ENCODE data around the gene FBXO10. TPM values are rescaled to one million over a fixed set of nuclear protein-coding genes. Genes with fewer than 3 reads are reported as not detected.
A peak's percentile ranks its signal among the peaks of the same experiment; 100 is the strongest.

FBXO10 gene, protein sequence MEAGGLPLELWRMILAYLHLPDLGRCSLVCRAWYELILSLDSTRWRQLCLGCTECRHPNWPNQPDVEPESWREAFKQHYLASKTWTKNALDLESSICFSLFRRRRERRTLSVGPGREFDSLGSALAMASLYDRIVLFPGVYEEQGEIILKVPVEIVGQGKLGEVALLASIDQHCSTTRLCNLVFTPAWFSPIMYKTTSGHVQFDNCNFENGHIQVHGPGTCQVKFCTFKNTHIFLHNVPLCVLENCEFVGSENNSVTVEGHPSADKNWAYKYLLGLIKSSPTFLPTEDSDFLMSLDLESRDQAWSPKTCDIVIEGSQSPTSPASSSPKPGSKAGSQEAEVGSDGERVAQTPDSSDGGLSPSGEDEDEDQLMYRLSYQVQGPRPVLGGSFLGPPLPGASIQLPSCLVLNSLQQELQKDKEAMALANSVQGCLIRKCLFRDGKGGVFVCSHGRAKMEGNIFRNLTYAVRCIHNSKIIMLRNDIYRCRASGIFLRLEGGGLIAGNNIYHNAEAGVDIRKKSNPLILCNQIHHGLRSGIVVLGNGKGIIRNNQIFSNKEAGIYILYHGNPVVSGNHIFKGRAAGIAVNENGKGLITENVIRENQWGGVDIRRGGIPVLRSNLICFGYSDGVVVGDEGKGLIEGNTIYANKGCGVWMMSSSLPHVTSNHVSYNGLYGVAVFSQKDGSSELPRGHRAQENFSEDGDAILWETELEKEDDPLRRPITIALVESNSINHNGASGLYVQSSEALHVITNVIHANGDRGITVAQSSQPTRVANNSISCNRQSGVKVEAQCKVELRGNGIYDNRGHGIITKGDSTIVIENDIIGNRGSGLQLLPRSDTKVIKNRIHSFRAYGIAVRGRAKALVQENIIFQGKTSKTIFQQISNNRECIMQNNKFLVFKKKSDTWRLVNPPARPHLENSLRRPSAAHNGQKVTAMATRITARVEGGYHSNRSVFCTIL
- total RNA-seq (2014; rRNA removed; shearing (Covaris generic)) (9.4 and 16.1 TPM in 2 replicates), total RNA-seq (2022) (13.0 and 13.2 TPM in 2 replicates), Bru-seq, nascent RNA (percentile 57 among the genes with signal in this experiment), BruChase-seq, experiment 1, labeled RNA remaining after a 6-hour chase (percentile 59 among the genes with signal in this experiment), BruChase-seq, experiment 2, labeled RNA remaining after a 2-hour chase (percentile 60 among the genes with signal in this experiment)
- long read RNA-seq, partial matches to known transcripts, result 2 of 4 reads
- long read RNA-seq, other reads (novel, unspliced or antisense), result 2 of 4 reads

DNA sequence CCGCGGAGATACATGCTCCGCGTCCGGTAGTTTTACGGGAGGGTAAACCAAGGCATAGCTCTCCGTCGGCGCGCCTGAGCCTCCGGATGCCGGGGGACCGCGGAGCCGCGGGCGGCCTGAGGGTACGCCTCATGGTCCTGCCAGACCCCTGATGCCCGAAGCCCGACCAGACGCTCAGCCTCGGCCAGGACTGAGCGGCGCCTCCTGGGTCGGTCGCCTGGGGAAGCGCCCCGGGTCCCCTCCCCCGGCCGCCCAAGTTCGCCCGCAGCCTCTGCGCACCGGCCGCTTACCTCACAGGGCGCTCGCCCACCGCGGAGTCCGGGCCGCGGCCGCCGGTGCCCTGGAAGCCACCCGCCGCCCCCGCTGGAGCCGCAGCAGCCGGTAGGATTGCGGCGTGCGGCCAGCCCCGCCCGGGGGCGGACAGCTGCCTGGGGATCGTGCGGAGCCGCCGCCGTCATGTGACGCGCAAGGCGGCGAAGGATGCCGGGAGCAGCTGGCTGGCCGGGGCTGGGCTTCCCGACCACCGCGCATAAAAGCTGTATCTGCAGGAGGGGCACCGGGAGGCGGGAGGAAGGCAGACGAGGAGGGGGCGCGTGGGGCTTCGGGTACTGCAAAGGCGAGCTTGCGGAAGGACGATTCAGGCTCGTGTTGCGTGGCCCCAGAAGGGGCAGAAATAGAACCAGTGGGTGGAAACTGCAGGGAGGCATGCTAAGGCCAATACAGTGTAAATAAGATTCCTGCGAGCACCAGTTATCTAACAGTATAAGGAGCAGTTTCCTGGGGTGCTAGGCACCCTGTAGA is at the start of gene FBXO10:
FBXO10 (minus strand) TSS at position 460 of the 801 bp plus-strand sequence. CDS start 34,612 bp downstream, outside the sequence.
- Histone ChIP-seq H3K27ac (ENCODE audit: low read depth, low read length, poor library complexity, severe bottlenecking) (peak within 1 kb of the TSS; percentile 62), H3K36me3 (ENCODE audit: insufficient read depth, low read length) (peaks cover 47% of the 10 kb centered on the region), H4K20me1 (ENCODE audit: insufficient read depth, low read length) (no peaks in the 10 kb centered on the region; the same call in 1 of the 2 replicates), H3K79me2 (ENCODE audit: insufficient read depth, low read depth, low read length) (peaks cover 19% of the 10 kb centered on the region; the same call in 1 of the 2 replicates), H3K4me2 (ENCODE audit: low read length) (peak within 1 kb of the TSS; percentile 90), H2AFZ (ENCODE audit: low read length) (peak within 1 kb of the TSS; percentile 54), H3K9me3 (ENCODE audit: low read length) (no peaks in the 10 kb centered on the region), H3K4me1 (ENCODE audit: insufficient read depth, low read length, poor library complexity, severe bottlenecking) (peaks cover 38% of the 10 kb centered on the region), H3K4me3 (ENCODE audit: low read depth, low read length, poor library complexity, severe bottlenecking) (peak within 1 kb of the TSS; percentile 78), H3K9me2 (ENCODE audit: insufficient read depth, low read length) (no peaks in the 10 kb centered on the region)
- CTCF ChIA-PET (ENCODE audit: unreplicated experiment), result interaction anchor here (1.3 kb wide), 1 partner anchor 13 kb away, joined by 5 read pairs; no protein-coding TSS in a partner anchor
- no peak for TF ChIP-seq EZH2phosphoT487 (IDR thresholded peaks at IDR 0.05; ENCODE audit: borderline replicate concordance, low read depth, low read length)
- TF ChIP-seq, protein P1, sequence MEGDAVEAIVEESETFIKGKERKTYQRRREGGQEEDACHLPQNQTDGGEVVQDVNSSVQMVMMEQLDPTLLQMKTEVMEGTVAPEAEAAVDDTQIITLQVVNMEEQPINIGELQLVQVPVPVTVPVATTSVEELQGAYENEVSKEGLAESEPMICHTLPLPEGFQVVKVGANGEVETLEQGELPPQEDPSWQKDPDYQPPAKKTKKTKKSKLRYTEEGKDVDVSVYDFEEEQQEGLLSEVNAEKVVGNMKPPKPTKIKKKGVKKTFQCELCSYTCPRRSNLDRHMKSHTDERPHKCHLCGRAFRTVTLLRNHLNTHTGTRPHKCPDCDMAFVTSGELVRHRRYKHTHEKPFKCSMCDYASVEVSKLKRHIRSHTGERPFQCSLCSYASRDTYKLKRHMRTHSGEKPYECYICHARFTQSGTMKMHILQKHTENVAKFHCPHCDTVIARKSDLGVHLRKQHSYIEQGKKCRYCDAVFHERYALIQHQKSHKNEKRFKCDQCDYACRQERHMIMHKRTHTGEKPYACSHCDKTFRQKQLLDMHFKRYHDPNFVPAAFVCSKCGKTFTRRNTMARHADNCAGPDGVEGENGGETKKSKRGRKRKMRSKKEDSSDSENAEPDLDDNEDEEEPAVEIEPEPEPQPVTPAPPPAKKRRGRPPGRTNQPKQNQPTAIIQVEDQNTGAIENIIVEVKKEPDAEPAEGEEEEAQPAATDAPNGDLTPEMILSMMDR (conservative IDR thresholded peaks at IDR 0.05; ENCODE audit: low read length), result no peak
- DNase-seq (ENCODE audit: low spot score), result peak; percentile 73
- no TSS peak for BruUV-seq (replicated peaks)
- POLR2A ChIA-PET, result interaction anchor here (0.6 to 4.8 kb wide), 6 partner anchors 10 to 165 kb away, joined by 3 to 37 read pairs (median 6); partner anchors contain the start of genes POLR1E and TOMM5
- intact Hi-C loops (cut with micrococcal nuclease; ENCODE audit: unreplicated experiment), result loop anchor here (5.0 kb wide), 1 partner anchor 44 kb away; no protein-coding TSS in a partner anchor

DNA sequence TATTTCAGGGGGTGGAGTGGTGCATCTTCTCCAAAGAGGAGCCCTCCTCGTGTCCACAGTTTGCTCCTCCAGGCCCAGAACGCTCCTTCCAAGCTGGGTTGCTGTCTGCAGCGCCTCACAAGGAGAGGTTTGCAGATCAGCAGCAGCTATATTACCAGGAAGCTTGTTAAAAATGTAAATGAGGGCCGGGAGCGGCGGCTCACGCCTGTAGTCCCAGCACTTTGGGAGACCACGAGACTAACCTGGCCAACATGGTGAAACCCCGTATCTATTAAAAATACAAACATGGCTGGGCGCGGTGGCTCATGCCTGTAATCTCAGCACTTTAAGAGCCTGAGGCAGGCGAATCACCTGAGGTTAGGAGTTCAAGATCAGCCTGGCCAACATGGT is 49.6 kb upstream of the FBXO10 start:
- BruUV-seq (replicated peaks), result no TSS peak
- Histone ChIP-seq H3K36me3 (ENCODE audit: insufficient read depth, low read length) (no peaks in the 10 kb centered on the region), H2AFZ (ENCODE audit: low read length) (no peak overlapping the region), H4K20me1 (ENCODE audit: insufficient read depth, low read length) (no peaks in the 10 kb centered on the region), H3K4me2 (ENCODE audit: low read length) (no peak overlapping the region), H3K9me3 (ENCODE audit: low read length) (no peaks in the 10 kb centered on the region), H3K4me3 (ENCODE audit: low read depth, low read length, poor library complexity, severe bottlenecking) (no peak overlapping the region), H3K79me2 (ENCODE audit: insufficient read depth, low read depth, low read length) (no peaks in the 10 kb centered on the region), H3K4me1 (ENCODE audit: insufficient read depth, low read length, poor library complexity, severe bottlenecking) (peaks cover 6% of the 10 kb centered on the region), H3K27ac (ENCODE audit: low read depth, low read length, poor library complexity, severe bottlenecking) (no peak overlapping the region), H3K9me2 (ENCODE audit: insufficient read depth, low read length) (no peaks in the 10 kb centered on the region)
- no peak for TF ChIP-seq EZH2phosphoT487 (IDR thresholded peaks at IDR 0.05; ENCODE audit: borderline replicate concordance, low read depth, low read length)
- TF ChIP-seq, protein P1 (conservative IDR thresholded peaks at IDR 0.05; ENCODE audit: low read length), result no peak
- no peak for DNase-seq (ENCODE audit: low spot score)
- intact Hi-C loops (cut with micrococcal nuclease; ENCODE audit: unreplicated experiment), result no loop called here
- ChIA-PET CTCF (ENCODE audit: unreplicated experiment) (no interaction called here), POLR2A (interaction anchor here (2.2 kb wide), 1 partner anchor 11 kb away, joined by 7 read pairs; no protein-coding TSS in a partner anchor)
